ENCODE results near the gene TMOD1. TPM values are rescaled to one million over a fixed set of nuclear protein-coding genes. Genes with fewer than 3 reads are reported as not detected.

Gene TMOD1
- total and polyA plus RNA-seq, 2 donors = 0.42 to 4.2 TPM

GRCh38 chr9:97531888-97532376 lies 30.5 kb downstream of the TMOD1 start:
- H3K4me3 ChIP-seq (ENCODE audit: low read length in 2 of 2) = no peak overlapping the region
- no peak overlapping the region for H3K27ac ChIP-seq (ENCODE audit: low read depth in 1 of 2, low read length in 1 of 2)
- no peaks in the 10 kb centered on the region for H3K27me3 ChIP-seq (ENCODE audit: control insufficient read depth in 2 of 2, insufficient read depth in 1 of 2, low read length in 1 of 2)
- no peaks in the 10 kb centered on the region for H3K36me3 ChIP-seq (ENCODE audit: control insufficient read depth in 2 of 2, insufficient read depth in 2 of 2, low read length in 1 of 2)
- DNase-seq (ENCODE audit: low read depth in 6 of 9, low spot score in 9 of 9) = no peak
- H3K4me1 ChIP-seq (ENCODE audit: control insufficient read depth in 2 of 2, insufficient read depth in 2 of 2, low read length in 2 of 2) = no peaks in the 10 kb centered on the region
- 79% methylated on average over 9 of the region's 9 CpGs for WGBS
- H3K9me3 ChIP-seq (ENCODE audit: control insufficient read depth in 2 of 2, insufficient read depth in 1 of 2, low read length in 1 of 2) = no peaks in the 10 kb centered on the region

- WGBS = 95% methylated on average over 3 of the region's 3 CpGs
- H3K9me3 ChIP-seq (ENCODE audit: control insufficient read depth in 2 of 2, insufficient read depth in 1 of 2, low read length in 1 of 2) = no peaks in the 10 kb centered on the region
- H3K4me3 ChIP-seq (ENCODE audit: low read length in 2 of 2) = no peak overlapping the region
- no peaks in the 10 kb centered on the region for H3K27me3 ChIP-seq (ENCODE audit: control insufficient read depth in 2 of 2, insufficient read depth in 1 of 2, low read length in 1 of 2)
- no peaks in the 10 kb centered on the region for H3K4me1 ChIP-seq (ENCODE audit: control insufficient read depth in 2 of 2, insufficient read depth in 2 of 2, low read length in 2 of 2)
- H3K27ac ChIP-seq (ENCODE audit: low read depth in 1 of 2, low read length in 1 of 2) = no peak overlapping the region
- DNase-seq (ENCODE audit: low read depth in 6 of 9, low spot score in 9 of 9) = no peak
- H3K36me3 ChIP-seq (ENCODE audit: control insufficient read depth in 2 of 2, insufficient read depth in 2 of 2, low read length in 1 of 2) = no peaks in the 10 kb centered on the region
These were observed 32.7 kb downstream of the TMOD1 start for GRCh38 chr9:97534185-97534584.

GRCh38 chr9:97534961-97535594 lies 33.6 kb downstream of the TMOD1 start:
- H3K36me3 ChIP-seq (ENCODE audit: control insufficient read depth in 2 of 2, insufficient read depth in 2 of 2, low read length in 1 of 2) = no peaks in the 10 kb centered on the region
- no peaks in the 10 kb centered on the region for H3K27me3 ChIP-seq (ENCODE audit: control insufficient read depth in 2 of 2, insufficient read depth in 1 of 2, low read length in 1 of 2)
- H3K4me1 ChIP-seq (ENCODE audit: control insufficient read depth in 2 of 2, insufficient read depth in 2 of 2, low read length in 2 of 2) = no peaks in the 10 kb centered on the region
- WGBS = 95% methylated on average over 10 of the region's 10 CpGs
- H3K4me3 ChIP-seq (ENCODE audit: low read length in 2 of 2) = no peak overlapping the region
- H3K27ac ChIP-seq (ENCODE audit: low read depth in 1 of 2, low read length in 1 of 2) = no peak overlapping the region
- no peak for DNase-seq (ENCODE audit: low read depth in 6 of 9, low spot score in 9 of 9)
- H3K9me3 ChIP-seq (ENCODE audit: control insufficient read depth in 2 of 2, insufficient read depth in 1 of 2, low read length in 1 of 2) = no peaks in the 10 kb centered on the region

GRCh38 chr9:97535771-97536170 lies 34.3 kb downstream of the TMOD1 start:
- DNase-seq (ENCODE audit: low read depth in 6 of 9, low spot score in 9 of 9) = no peak
- H3K9me3 ChIP-seq (ENCODE audit: control insufficient read depth in 2 of 2, insufficient read depth in 1 of 2, low read length in 1 of 2) = no peaks in the 10 kb centered on the region
- no peaks in the 10 kb centered on the region for H3K36me3 ChIP-seq (ENCODE audit: control insufficient read depth in 2 of 2, insufficient read depth in 2 of 2, low read length in 1 of 2)
- WGBS = 97% methylated on average over 5 of the region's 5 CpGs
- H3K27me3 ChIP-seq (ENCODE audit: control insufficient read depth in 2 of 2, insufficient read depth in 1 of 2, low read length in 1 of 2) = no peaks in the 10 kb centered on the region
- H3K4me3 ChIP-seq (ENCODE audit: low read length in 2 of 2) = no peak overlapping the region
- H3K27ac ChIP-seq (ENCODE audit: low read depth in 1 of 2, low read length in 1 of 2) = no peak overlapping the region
- H3K4me1 ChIP-seq (ENCODE audit: control insufficient read depth in 2 of 2, insufficient read depth in 2 of 2, low read length in 2 of 2) = no peaks in the 10 kb centered on the region

- H3K4me1 ChIP-seq (ENCODE audit: control insufficient read depth in 2 of 2, insufficient read depth in 2 of 2, low read length in 2 of 2) = no peaks in the 10 kb centered on the region
- WGBS = 95% methylated on average over 9 of the region's 9 CpGs
- no peak overlapping the region for H3K27ac ChIP-seq (ENCODE audit: low read depth in 1 of 2, low read length in 1 of 2)
- no peak overlapping the region for H3K4me3 ChIP-seq (ENCODE audit: low read length in 2 of 2)
- H3K9me3 ChIP-seq (ENCODE audit: control insufficient read depth in 2 of 2, insufficient read depth in 1 of 2, low read length in 1 of 2) = no peaks in the 10 kb centered on the region
- no peaks in the 10 kb centered on the region for H3K36me3 ChIP-seq (ENCODE audit: control insufficient read depth in 2 of 2, insufficient read depth in 2 of 2, low read length in 1 of 2)
- DNase-seq (ENCODE audit: low read depth in 6 of 9, low spot score in 9 of 9) = no peak
- H3K27me3 ChIP-seq (ENCODE audit: control insufficient read depth in 2 of 2, insufficient read depth in 1 of 2, low read length in 1 of 2) = no peaks in the 10 kb centered on the region
These were observed 35.0 kb downstream of the TMOD1 start for GRCh38 chr9:97536480-97536879.

- Histone ChIP-seq H3K27ac (ENCODE audit: low read depth in 1 of 2, low read length in 1 of 2) (no peak overlapping the region), H3K27me3 (ENCODE audit: control insufficient read depth in 2 of 2, insufficient read depth in 1 of 2, low read length in 1 of 2) (no peaks in the 10 kb centered on the region), H3K4me3 (ENCODE audit: low read length in 2 of 2) (no peak overlapping the region), H3K4me1 (ENCODE audit: control insufficient read depth in 2 of 2, insufficient read depth in 2 of 2, low read length in 2 of 2) (no peaks in the 10 kb centered on the region), H3K9me3 (ENCODE audit: control insufficient read depth in 2 of 2, insufficient read depth in 1 of 2, low read length in 1 of 2) (no peaks in the 10 kb centered on the region), H3K36me3 (ENCODE audit: control insufficient read depth in 2 of 2, insufficient read depth in 2 of 2, low read length in 1 of 2) (no peaks in the 10 kb centered on the region)
- no peak for DNase-seq (ENCODE audit: low read depth in 6 of 9, low spot score in 9 of 9)
- WGBS = 95% methylated on average over 1 of the region's 1 CpG
These were observed 42.1 kb downstream of the TMOD1 start for GRCh38 chr9:97543561-97543960.

- Histone ChIP-seq H3K9me3 (ENCODE audit: control insufficient read depth in 2 of 2, insufficient read depth in 1 of 2, low read length in 1 of 2) (no peaks in the 10 kb centered on the region), H3K4me3 (ENCODE audit: low read length in 2 of 2) (no peak overlapping the region), H3K36me3 (ENCODE audit: control insufficient read depth in 2 of 2, insufficient read depth in 2 of 2, low read length in 1 of 2) (no peaks in the 10 kb centered on the region), H3K4me1 (ENCODE audit: control insufficient read depth in 2 of 2, insufficient read depth in 2 of 2, low read length in 2 of 2) (no peaks in the 10 kb centered on the region), H3K27me3 (ENCODE audit: control insufficient read depth in 2 of 2, insufficient read depth in 1 of 2, low read length in 1 of 2) (no peaks in the 10 kb centered on the region), H3K27ac (ENCODE audit: low read depth in 1 of 2, low read length in 1 of 2) (no peak overlapping the region)
- 84% methylated on average over 8 of the region's 8 CpGs for WGBS
- DNase-seq (ENCODE audit: low read depth in 6 of 9, low spot score in 9 of 9) = no peak
These were observed 44.0 kb downstream of the TMOD1 start for GRCh38 chr9:97545486-97545885.

- Histone ChIP-seq H3K27ac (ENCODE audit: low read depth in 1 of 2, low read length in 1 of 2) (no peak overlapping the region), H3K36me3 (ENCODE audit: control insufficient read depth in 2 of 2, insufficient read depth in 2 of 2, low read length in 1 of 2) (no peaks in the 10 kb centered on the region), H3K4me3 (ENCODE audit: low read length in 2 of 2) (no peak overlapping the region), H3K4me1 (ENCODE audit: control insufficient read depth in 2 of 2, insufficient read depth in 2 of 2, low read length in 2 of 2) (no peaks in the 10 kb centered on the region), H3K27me3 (ENCODE audit: control insufficient read depth in 2 of 2, insufficient read depth in 1 of 2, low read length in 1 of 2) (no peaks in the 10 kb centered on the region), H3K9me3 (ENCODE audit: control insufficient read depth in 2 of 2, insufficient read depth in 1 of 2, low read length in 1 of 2) (no peaks in the 10 kb centered on the region)
- 91% methylated on average over 3 of the region's 3 CpGs for WGBS
- no peak for DNase-seq (ENCODE audit: low read depth in 6 of 9, low spot score in 9 of 9)
These were observed 45.8 kb downstream of the TMOD1 start for GRCh38 chr9:97547098-97547829.

GRCh38 chr9:97548379-97548778 lies 46.9 kb downstream of the TMOD1 start:
- H3K9me3 ChIP-seq (ENCODE audit: control insufficient read depth in 2 of 2, insufficient read depth in 1 of 2, low read length in 1 of 2) = no peaks in the 10 kb centered on the region
- H3K4me3 ChIP-seq (ENCODE audit: low read length in 2 of 2) = no peak overlapping the region
- WGBS = 87% methylated on average over 5 of the region's 5 CpGs
- H3K27me3 ChIP-seq (ENCODE audit: control insufficient read depth in 2 of 2, insufficient read depth in 1 of 2, low read length in 1 of 2) = no peaks in the 10 kb centered on the region
- H3K27ac ChIP-seq (ENCODE audit: low read depth in 1 of 2, low read length in 1 of 2) = no peak overlapping the region
- H3K4me1 ChIP-seq (ENCODE audit: control insufficient read depth in 2 of 2, insufficient read depth in 2 of 2, low read length in 2 of 2) = no peaks in the 10 kb centered on the region
- no peaks in the 10 kb centered on the region for H3K36me3 ChIP-seq (ENCODE audit: control insufficient read depth in 2 of 2, insufficient read depth in 2 of 2, low read length in 1 of 2)
- DNase-seq (ENCODE audit: low read depth in 6 of 9, low spot score in 9 of 9) = no peak

All from thymus (tissue), 11 donors.